ENCODE results near the gene OR10J5.
"Not testable (repeated sequence)": the region's sequence is repeated elsewhere in the genome, so short reads cannot be mapped to it uniquely, and the experiment has no call there.

OR10J5 gene

GRCh38 chr1:159535907-159536306 lies at the start of gene OR10J5:
OR10J5 (minus strand) TSS chr1:159536007; CDS start chr1:159536007, 0 bp downstream.
- DNase-seq = no peak

- DNase-seq = no peak
Measured at GRCh38 chr1:159584536-159584935, 48.7 kb upstream of the OR10J5 start.

GRCh38 chr1:159581422-159581821 lies 45.6 kb upstream of the OR10J5 start:
- no peak for DNase-seq

GRCh38 chr1:159580340-159580739 lies 44.5 kb upstream of the OR10J5 start:
- no peak for DNase-seq

GRCh38 chr1:159577446-159577845 lies 41.6 kb upstream of the OR10J5 start:
- DNase-seq = no peak

GRCh38 chr1:159562680-159563079 lies 26.9 kb upstream of the OR10J5 start:
- DNase-seq = no peak

GRCh38 chr1:159561497-159561896 lies 25.7 kb upstream of the OR10J5 start:
- DNase-seq = no peak

- no peak for DNase-seq
Measured at GRCh38 chr1:159560599-159560998, 24.8 kb upstream of the OR10J5 start.

GRCh38 chr1:159556931-159557369 lies 21.1 kb upstream of the OR10J5 start:
- no peak for DNase-seq

- DNase-seq = no peak
Measured at GRCh38 chr1:159554696-159555095, 18.9 kb upstream of the OR10J5 start.

- DNase-seq = no peak
Measured at GRCh38 chr1:159554261-159554660, 18.5 kb upstream of the OR10J5 start.

- DNase-seq = no peak
Measured at GRCh38 chr1:159548126-159548525, 12.3 kb upstream of the OR10J5 start.

GRCh38 chr1:159532922-159533321 lies 2.9 kb downstream of the OR10J5 start:
- DNase-seq = no peak

- not testable (repeated sequence) for DNase-seq
Measured at GRCh38 chr1:159524792-159525191, 11.0 kb downstream of the OR10J5 start.

GRCh38 chr1:159510229-159510541 lies 25.6 kb downstream of the OR10J5 start:
- DNase-seq = no peak

GRCh38 chr1:159509440-159510228 lies 26.2 kb downstream of the OR10J5 start:
- DNase-seq = no peak

- DNase-seq = no peak
Measured at GRCh38 chr1:159508951-159509350, 26.9 kb downstream of the OR10J5 start.

- DNase-seq = no peak
Measured at GRCh38 chr1:159505676-159506075, 30.1 kb downstream of the OR10J5 start.

- no peak for DNase-seq
Measured at GRCh38 chr1:159501082-159501481, 34.7 kb downstream of the OR10J5 start.

GRCh38 chr1:159494513-159495210 lies 41.1 kb downstream of the OR10J5 start:
- DNase-seq = not testable (repeated sequence)

GRCh38 chr1:159493354-159493753 lies 42.5 kb downstream of the OR10J5 start:
- DNase-seq = no peak

GRCh38 chr1:159492575-159493323 lies 43.1 kb downstream of the OR10J5 start:
- DNase-seq = no peak

Data from activated CD4-positive, alpha-beta T cell treated with anti-CD3 and anti-CD28 coated beads for 48 hours (primary cell).